Kidney (tissue), 14 donors: Measurements from ENCODE around the gene PRKCE. TPM values are rescaled to one million over a fixed set of nuclear protein-coding genes. Genes with fewer than 3 reads are reported as not detected.

Experiments used
- DNase-seq, 5 donors: peaks; one replicate each; pipeline ENCODE4 v3.0.0-alpha.2; 2013 to 2020
- FAIRE-seq: peaks from 2 replicates; lab custom pipeline; 2012; peaks lifted over from hg19 to GRCh38; lab: Jason Lieb, UNC
- H3K27ac ChIP-seq, 2 donors: one replicate each; pipeline ENCODE4 v1.7.0; 2013; ENCODE audit warnings: low read depth in 2 of 2, low read length in 2 of 2, inconsistent platforms in 1 of 2
- H3K27me3 ChIP-seq: one replicate; pipeline ENCODE4 v1.7.1; 2013; ENCODE audit warnings: low read length, inconsistent platforms; ENCODE audit not compliant: control insufficient read depth, insufficient read depth
- H3K36me3 ChIP-seq, 3 donors: one replicate each; pipeline versions ENCODE4 v1.7.0 to v1.7.1; 2013; ENCODE audit warnings: low read length in 3 of 3, control low read depth in 1 of 3, inconsistent platforms in 1 of 3; ENCODE audit not compliant: insufficient read depth in 3 of 3, control insufficient read depth in 2 of 3
- H3K4me1 ChIP-seq, 3 donors: one replicate each; pipeline versions ENCODE4 v1.7.0 to v1.7.1; 2013; ENCODE audit warnings: low read length in 3 of 3, inconsistent platforms in 1 of 3, low read depth in 1 of 3; ENCODE audit not compliant: control insufficient read depth in 2 of 3, insufficient read depth in 2 of 3
- H3K4me3 ChIP-seq, 3 donors: one replicate each; pipeline versions ENCODE4 v1.7.0 to v1.8.1; 2013; ENCODE audit warnings: low read length in 3 of 3, control low read depth in 1 of 3, inconsistent platforms in 1 of 3
- H3K9ac ChIP-seq, 3 donors: one replicate each; pipeline versions ENCODE4 v1.7.0 to v1.7.1; 2013; ENCODE audit warnings: low read length in 3 of 3, control low read depth in 1 of 3, inconsistent platforms in 1 of 3
- H3K9me3 ChIP-seq, 3 donors: one replicate each; pipeline versions ENCODE4 v1.7.0 to v1.7.1; 2013; ENCODE audit warnings: low read length in 3 of 3, control low read depth in 1 of 3, inconsistent platforms in 1 of 3; ENCODE audit not compliant: control insufficient read depth in 2 of 3, insufficient read depth in 1 of 3
- CTCF ChIP-seq: IDR thresholded peaks from 3 replicates; pipeline ENCODE4 v1.5.1; 2012; ENCODE audit warnings: mild to moderate bottlenecking, moderate library complexity, borderline replicate concordance; ENCODE audit not compliant: insufficient read depth; ENCODE audit errors: extremely low read depth
- intact Hi-C: fragments of 100-400 bp; cut with DNase I; formaldehyde crosslinking; loops from one replicate; pipeline ENCODE4 v1.11.1; 2022
- polyA plus RNA-seq: library from polyadenylated mRNA; stranded (reverse); fragments of 350-450 nt; fragmentation: Illumina TruSeq; extraction: RNeasy Lipid Tissue Mini Kit (QIAGEN cat#74804); gene quantifications from one replicate; pipeline ENCODE4 v1.2.3, GENCODE V29; 2014; ENCODE audit warnings: low read depth, low replicate concordance; ENCODE audit not compliant: insufficient read depth
- total RNA-seq: library from RNA; stranded (reverse); fragmentation: NEBNext Ultra II Directional; extraction: Animal tissue kit (Norgen Biotek cat#: 25700); gene quantifications from one replicate; pipeline ENCODE4 v1.2.1, GENCODE V29; 2021
- donor health status: control.
- donor health status: control.
- donor health status: control.
- donor health status: control.
- donor health status: control.
- donor health status: DM: yes; HTN: yes; CAD: no.
- donor health status: Normal renal cell carcinoma (clear cell type).

PRKCE gene
- total and polyA plus RNA-seq, 2 donors from 2014 or later, result 11.1 to 27.3 TPM

GRCh38 chr2:45782436-45782835 is 131.0 kb downstream of the PRKCE start:
- intact Hi-C loops, result no loop called here
- Histone ChIP-seq H3K9ac (no peak overlapping the region), H3K27ac (no peak overlapping the region), H3K36me3 (no peaks in the 10 kb centered on the region), H3K4me3 (no peak overlapping the region), H3K4me1 (peaks cover 0 to 4% (median 0%) of the 10 kb centered on the region in 3 donors), H3K27me3 (no peaks in the 10 kb centered on the region), H3K9me3 (no peaks in the 10 kb centered on the region)
- FAIRE-seq (no peak), DNase-seq (no peak)
- no peak for TF ChIP-seq CTCF

GRCh38 chr2:45782986-45783385 is 131.5 kb downstream of the PRKCE start:
- H3K4me3 ChIP-seq, result no peak overlapping the region
- intact Hi-C loops, result no loop called here
- no peak for TF ChIP-seq CTCF
- DNase-seq (no peak), FAIRE-seq (no peak)
- peaks cover 0 to 4% (median 0%) of the 10 kb centered on the region in 3 donors for H3K4me1 ChIP-seq
- no peak overlapping the region for H3K27ac ChIP-seq
- H3K36me3 ChIP-seq, result no peaks in the 10 kb centered on the region
- no peaks in the 10 kb centered on the region for H3K9me3 ChIP-seq
- H3K9ac ChIP-seq, result no peak overlapping the region
- H3K27me3 ChIP-seq, result no peaks in the 10 kb centered on the region

DNA sequence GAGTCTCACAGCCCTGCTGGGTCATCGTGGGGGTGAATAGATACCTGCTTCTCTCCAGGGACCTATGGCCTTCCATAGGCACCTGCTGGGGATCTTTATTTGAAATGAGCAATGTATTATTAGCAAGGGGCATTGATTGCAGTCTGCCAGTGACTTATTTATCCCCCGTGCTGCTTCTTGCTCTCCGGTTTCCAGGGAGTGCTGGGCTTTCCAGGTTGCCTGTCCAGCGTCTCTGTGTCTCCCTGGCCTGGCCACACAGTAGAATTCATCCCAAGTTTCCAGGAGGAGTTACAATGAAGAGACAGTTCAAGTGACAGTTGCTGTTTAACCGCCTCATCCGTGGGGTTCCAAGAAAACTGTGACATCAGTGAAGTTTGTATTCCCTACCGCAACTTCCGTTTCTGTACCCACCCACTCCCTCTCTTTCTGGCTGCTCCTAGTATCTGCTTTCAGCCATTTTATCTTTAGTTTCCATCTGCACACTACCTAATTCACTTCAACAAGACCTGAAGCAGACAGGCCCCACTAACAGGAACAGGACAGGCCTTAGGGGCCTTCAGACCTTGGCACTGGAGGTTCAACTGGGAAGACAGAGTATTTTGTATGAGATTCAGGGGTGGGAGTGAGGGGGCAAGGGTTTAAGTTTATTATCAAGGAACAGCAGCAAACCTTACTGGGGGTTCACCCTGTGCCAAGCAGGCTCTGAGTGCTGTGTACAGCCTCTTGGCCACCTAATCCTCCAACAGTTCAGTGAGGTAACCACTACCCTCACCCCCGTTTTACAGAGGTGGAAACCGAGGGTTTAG is 134.8 kb downstream of the PRKCE start:
- intact Hi-C loops, result no loop called here
- Histone ChIP-seq H3K4me3 (no peak overlapping the region), H3K4me1 (no peaks in the 10 kb centered on the region), H3K27me3 (no peaks in the 10 kb centered on the region), H3K9ac (no peak overlapping the region), H3K36me3 (no peaks in the 10 kb centered on the region), H3K27ac (no peak overlapping the region), H3K9me3 (no peaks in the 10 kb centered on the region)
- no peak for FAIRE-seq
- no peak for TF ChIP-seq CTCF
- DNase-seq, result no peak
